WTC11 (cell line): ENCODE results near the gene CLCN4. TPM values are rescaled to one million over a fixed set of nuclear protein-coding genes. Genes with fewer than 3 reads are reported as not detected.

Source experiments
- ATAC-seq: fragments of 200-7000 bp; cut with Tn5 transposase; 2 replicates; pipeline ENCODE4 v1.10.0; 2021; ENCODE audit warnings: mild to moderate bottlenecking, moderate library complexity
- CTCF ChIA-PET: fragments of 300-600 bp; sonication (Branson Sonifier 250); formaldehyde crosslinking; loops from one replicate; lab custom pipeline; 2021; ENCODE audit warnings: antibody characterized with exemption; lab: Charles Lee
- POLR2A ChIA-PET: fragments of 350-600 bp; sonication (Branson Sonifier 250); formaldehyde crosslinking; loops from one replicate; lab custom pipeline; 2021; ENCODE audit warnings: antibody characterized with exemption; lab: Charles Lee
- DNase-seq: peaks from one replicate; pipeline ENCODE4 v3.0.0; 2021; ENCODE audit warnings: low spot score
- H3K27ac Mint-ChIP-seq: 2 replicates; pipeline ENCODE4 v1.8.0; 2021; ENCODE audit warnings: mixed read lengths
- H3K27me3 Mint-ChIP-seq: 2 replicates; pipeline ENCODE4 v1.8.0; 2021; ENCODE audit warnings: low read depth, mild to moderate bottlenecking, moderate library complexity, mixed read lengths
- H3K36me3 Mint-ChIP-seq: 2 replicates; pipeline ENCODE4 v1.8.0; 2021; ENCODE audit warnings: mixed read lengths
- H3K4me1 Mint-ChIP-seq: 2 replicates; pipeline ENCODE4 v1.8.0; 2022; ENCODE audit warnings: mixed read lengths
- H3K4me3 Mint-ChIP-seq: 2 replicates; pipeline ENCODE4 v1.8.0; 2021; ENCODE audit warnings: mild to moderate bottlenecking, moderate library complexity, mixed read lengths
- H3K9me3 Mint-ChIP-seq: 2 replicates; pipeline ENCODE4 v1.8.0; 2021; ENCODE audit warnings: mixed read lengths
- ATF1 ChIP-seq: sonication (generic); formaldehyde crosslinking; IDR thresholded peaks from 2 replicates; pipeline ENCODE4 v1.8.1; 2023; ENCODE audit warnings: mild to moderate bottlenecking, moderate library complexity, missing genetic modification reagents
- ATF3 ChIP-seq: sonication (generic); formaldehyde crosslinking; conservative IDR thresholded peaks from 2 replicates; pipeline ENCODE4 v1.8.1; 2022; ENCODE audit warnings: mild to moderate bottlenecking, missing genetic modification reagents
- CBFB ChIP-seq: sonication (generic); formaldehyde crosslinking; IDR thresholded peaks from 2 replicates; pipeline ENCODE4 v1.8.1; 2022; ENCODE audit warnings: mild to moderate bottlenecking, low read depth, missing genetic modification reagents
- E2F5 ChIP-seq: sonication (generic); formaldehyde crosslinking; IDR thresholded peaks from 2 replicates; pipeline ENCODE4 v1.8.1; 2022; ENCODE audit warnings: mild to moderate bottlenecking, moderate library complexity, missing genetic modification reagents
- ELF4 ChIP-seq: sonication (generic); formaldehyde crosslinking; IDR thresholded peaks from 2 replicates; pipeline ENCODE4 v1.8.1; 2022; ENCODE audit warnings: low read depth, mild to moderate bottlenecking, moderate library complexity, missing genetic modification reagents
- ETV6 ChIP-seq: sonication (generic); formaldehyde crosslinking; IDR thresholded peaks from 2 replicates; pipeline ENCODE4 v1.8.1; 2022; ENCODE audit warnings: mild to moderate bottlenecking, missing genetic modification reagents
- IRF2 ChIP-seq: sonication (generic); formaldehyde crosslinking; IDR thresholded peaks from 2 replicates; pipeline ENCODE4 v1.8.0; 2022; ENCODE audit warnings: low read depth, missing genetic modification reagents, borderline replicate concordance
- JAZF1 ChIP-seq: fragments of 250-450 bp; sonication (Bioruptor Pico); IDR thresholded peaks from 2 replicates; pipeline ENCODE4 v1.9.0; 2021; ENCODE audit warnings: moderate library complexity, mild to moderate bottlenecking, inconsistent platforms
- MAX ChIP-seq: sonication (generic); formaldehyde crosslinking; IDR thresholded peaks from 2 replicates; pipeline ENCODE4 v1.8.0; 2022; ENCODE audit warnings: mild to moderate bottlenecking, missing genetic modification reagents
- NFE2L1 ChIP-seq: sonication (generic); formaldehyde crosslinking; IDR thresholded peaks from 2 replicates; pipeline ENCODE4 v1.8.1; 2023; ENCODE audit warnings: missing genetic modification reagents
- NR1H2 ChIP-seq: sonication (generic); formaldehyde crosslinking; IDR thresholded peaks from 2 replicates; pipeline ENCODE4 v1.9.0; 2021; ENCODE audit warnings: mild to moderate bottlenecking, moderate library complexity, missing genetic modification reagents
- PRDM15 ChIP-seq: sonication (generic); formaldehyde crosslinking; IDR thresholded peaks from 2 replicates; pipeline ENCODE4 v1.8.0; 2022; ENCODE audit warnings: missing genetic modification reagents
- PRRX2 ChIP-seq: fragments of 250-450 bp; sonication (Bioruptor Pico); IDR thresholded peaks from 2 replicates; pipeline ENCODE4 v1.8.0; 2021; ENCODE audit warnings: mild to moderate bottlenecking
- SP1 ChIP-seq: sonication (generic); formaldehyde crosslinking; conservative IDR thresholded peaks from 2 replicates; pipeline ENCODE4 v1.8.1; 2022; ENCODE audit warnings: missing genetic modification reagents
- TCF7 ChIP-seq: sonication (generic); formaldehyde crosslinking; IDR thresholded peaks from 2 replicates; pipeline ENCODE4 v1.8.0; 2022; ENCODE audit warnings: mild to moderate bottlenecking, low read depth, missing genetic modification reagents, moderate library complexity
- USF1 ChIP-seq: sonication (generic); formaldehyde crosslinking; IDR thresholded peaks from 2 replicates; pipeline ENCODE4 v1.8.0; 2022; ENCODE audit warnings: mild to moderate bottlenecking, missing genetic modification reagents
- ZBTB43 ChIP-seq: sonication (generic); formaldehyde crosslinking; IDR thresholded peaks from 2 replicates; pipeline ENCODE4 v1.8.1; 2023; ENCODE audit warnings: mild to moderate bottlenecking, missing genetic modification reagents
- ZNF281 ChIP-seq: sonication (generic); formaldehyde crosslinking; IDR thresholded peaks from 2 replicates; pipeline ENCODE4 v1.8.0; 2023; ENCODE audit warnings: mild to moderate bottlenecking, missing genetic modification reagents
- ZNF317 ChIP-seq: sonication (generic); formaldehyde crosslinking; IDR thresholded peaks from 2 replicates; pipeline ENCODE4 v1.8.1; 2023; ENCODE audit warnings: low read depth, mild to moderate bottlenecking, moderate library complexity, missing genetic modification reagents, borderline replicate concordance
- ZNF425 ChIP-seq: fragments of 250-450 bp; sonication (Bioruptor Pico); conservative IDR thresholded peaks from 2 replicates; pipeline ENCODE4 v1.9.0; 2021; ENCODE audit warnings: mild to moderate bottlenecking
- ZSCAN18 ChIP-seq: fragments of 250-450 bp; sonication (Bioruptor Pico); IDR thresholded peaks from 2 replicates; pipeline ENCODE4 v2.1.2; 2022; ENCODE audit warnings: mild to moderate bottlenecking, moderate library complexity
- total RNA-seq: library from RNA; stranded (reverse); gene quantifications from 3 replicates; pipeline ENCODE4 v1.2.3, GENCODE V29; 2021

The CLCN4 gene
- total RNA-seq, 1 experiment from 2014 or later: 8.9 TPM

- Mint-ChIP-seq H3K4me1 (peaks cover 35% of the 10 kb centered on the region), H3K36me3 (no peaks in the 10 kb centered on the region), H3K27ac (peak overlapping the region; percentile 99), H3K27me3 (no peaks in the 10 kb centered on the region; the same call in 1 of the 2 replicates), H3K4me3 (peak overlapping the region; percentile 65), H3K9me3 (no peaks in the 10 kb centered on the region)
- no peak for TF ChIP-seq CBFB
- no peak for TF ChIP-seq ATF1
- TF ChIP-seq ZNF425 (CRISPR knock-in tag): no peak
- TF ChIP-seq IRF2: no peak
- no peak for TF ChIP-seq NR1H2 (CRISPR knock-in tag)
- no peak for TF ChIP-seq ZBTB43
- TF ChIP-seq TCF7: no peak
- no peak for TF ChIP-seq ZNF317 (CRISPR knock-in tag)
- TF ChIP-seq ZNF281: no peak
- TF ChIP-seq ATF3 (CRISPR knock-in tag): no peak
- TF ChIP-seq NFE2L1 (CRISPR knock-in tag): no peak
- DNase-seq (peak; percentile 16), ATAC-seq (peak; percentile 57)
- CTCF ChIA-PET: interaction anchor here (1.0 to 1.6 kb wide), 2 partner anchors 17 to 53 kb away, joined by 4 read pairs; no protein-coding TSS in a partner anchor
- POLR2A ChIA-PET: interaction anchor here (1.1 kb wide), 1 partner anchor 447 kb away, joined by 4 read pairs; no protein-coding TSS in a partner anchor
Observed at GRCh38 chrX:10172877-10173276, 16.1 kb downstream of the CLCN4 start.

GRCh38 chrX:10173331-10173900, 16.6 kb downstream of the CLCN4 start:
- Mint-ChIP-seq H3K27ac (peak overlapping the region; percentile 99), H3K36me3 (no peaks in the 10 kb centered on the region), H3K27me3 (no peaks in the 10 kb centered on the region; the same call in 1 of the 2 replicates), H3K4me1 (peaks cover 35% of the 10 kb centered on the region), H3K9me3 (no peaks in the 10 kb centered on the region), H3K4me3 (peak overlapping the region; percentile 65)
- ATAC-seq: peak; percentile 81
- ChIA-PET CTCF (interaction anchor here (0.9 to 1.6 kb wide), 3 partner anchors 16 to 54 kb away, joined by 3 to 4 read pairs (median 4); no protein-coding TSS in a partner anchor), POLR2A (interaction anchor here (0.7 to 1.1 kb wide), 2 partner anchors 17 to 446 kb away, joined by 4 read pairs; partner anchors contain the start of gene CLCN4)
- peak; percentile 79 for DNase-seq
- TF ChIP-seq SP1 (CRISPR knock-in tag) (no peak), ETV6 (CRISPR knock-in tag) (no peak; the same call in 1 of the 2 replicates), MAX (CRISPR knock-in tag) (peak; percentile 60; the same call in 1 of the 2 replicates), NFE2L1 (CRISPR knock-in tag) (no peak), PRDM15 (CRISPR knock-in tag) (peak; percentile 91), PRRX2 (CRISPR knock-in tag) (no peak), E2F5 (no peak), ZSCAN18 (CRISPR knock-in tag) (no peak), USF1 (CRISPR knock-in tag) (peak; percentile 86), ELF4 (no peak), JAZF1 (CRISPR knock-in tag) (no peak)
